WTC11 (cell line): ENCODE measurements around the gene SMARCA2.

Source experiments
- ATF2 ChIP-seq: sonication (generic); formaldehyde crosslinking; IDR thresholded peaks from 2 replicates; pipeline ENCODE4 v1.8.1; 2022; ENCODE audit warnings: low read depth, missing genetic modification reagents, borderline replicate concordance
- ATF3 ChIP-seq: sonication (generic); formaldehyde crosslinking; conservative IDR thresholded peaks from 2 replicates; pipeline ENCODE4 v1.8.1; 2022; ENCODE audit warnings: mild to moderate bottlenecking, missing genetic modification reagents
- ATF6 ChIP-seq: sonication (generic); formaldehyde crosslinking; IDR thresholded peaks from 2 replicates; pipeline ENCODE4 v1.8.1; 2023; ENCODE audit warnings: mild to moderate bottlenecking, missing genetic modification reagents
- CTCF ChIP-seq: fragments of 200-600 bp; IDR thresholded peaks from 2 replicates; pipeline ENCODE4 v1.8.0; 2022; ENCODE audit warnings: antibody characterized with exemption
- E2F4 ChIP-seq: sonication (generic); formaldehyde crosslinking; IDR thresholded peaks from 2 replicates; pipeline ENCODE4 v1.8.1; 2022; ENCODE audit warnings: low read depth, mild to moderate bottlenecking, moderate library complexity, missing genetic modification reagents, borderline replicate concordance
- ESRRA ChIP-seq: sonication (generic); formaldehyde crosslinking; IDR thresholded peaks from 2 replicates; pipeline ENCODE4 v1.8.1; 2022; ENCODE audit warnings: mild to moderate bottlenecking, missing genetic modification reagents, borderline replicate concordance
- FOXP1 ChIP-seq: sonication (generic); formaldehyde crosslinking; IDR thresholded peaks from 2 replicates; pipeline ENCODE4 v1.8.0; 2022; ENCODE audit warnings: missing genetic modification reagents, mild to moderate bottlenecking, moderate library complexity, borderline replicate concordance
- MAX ChIP-seq: sonication (generic); formaldehyde crosslinking; IDR thresholded peaks from 2 replicates; pipeline ENCODE4 v1.8.0; 2022; ENCODE audit warnings: mild to moderate bottlenecking, missing genetic modification reagents
- NFE2L1 ChIP-seq: sonication (generic); formaldehyde crosslinking; IDR thresholded peaks from 2 replicates; pipeline ENCODE4 v1.8.1; 2023; ENCODE audit warnings: missing genetic modification reagents
- OVOL2 ChIP-seq: fragments of 250-450 bp; sonication (Bioruptor Pico); IDR thresholded peaks from 2 replicates; pipeline ENCODE4 v1.9.0; 2021; ENCODE audit warnings: mild to moderate bottlenecking, borderline replicate concordance
- TCF7 ChIP-seq: sonication (generic); formaldehyde crosslinking; IDR thresholded peaks from 2 replicates; pipeline ENCODE4 v1.8.0; 2022; ENCODE audit warnings: mild to moderate bottlenecking, low read depth, missing genetic modification reagents, moderate library complexity
- ZNF423 ChIP-seq: fragments of 250-450 bp; sonication (Bioruptor Pico); IDR thresholded peaks from 2 replicates; pipeline ENCODE4 v2.1.2; 2022; ENCODE audit warnings: mild to moderate bottlenecking, moderate library complexity
- ZSCAN18 ChIP-seq: fragments of 250-450 bp; sonication (Bioruptor Pico); IDR thresholded peaks from 2 replicates; pipeline ENCODE4 v2.1.2; 2022; ENCODE audit warnings: mild to moderate bottlenecking, moderate library complexity

GRCh38 chr9:2220036-2220435 lies 204.9 kb downstream of the SMARCA2 start:
- TF ChIP-seq TCF7, result no peak
- TF ChIP-seq CTCF, result no peak
- no peak for TF ChIP-seq E2F4
- TF ChIP-seq MAX (CRISPR knock-in tag), result no peak
- no peak for TF ChIP-seq ATF3 (CRISPR knock-in tag)
- no peak for TF ChIP-seq ATF2 (CRISPR knock-in tag)
- no peak for TF ChIP-seq NFE2L1
- no peak for TF ChIP-seq ZSCAN18
- TF ChIP-seq ESRRA (CRISPR knock-in tag), result no peak
- no peak for TF ChIP-seq ZNF423 (CRISPR knock-in tag)
- no peak for TF ChIP-seq ATF6 (CRISPR knock-in tag)
- no peak for TF ChIP-seq FOXP1 (CRISPR knock-in tag)
- TF ChIP-seq OVOL2 (CRISPR knock-in tag), result no peak
